Measurements from ENCODE around the gene RUFY4. TPM values are rescaled to one million over a fixed set of nuclear protein-coding genes. Genes with fewer than 3 reads are reported as not detected.

Gene RUFY4
- total RNA-seq, 6 experiments from 2014 or later, result not detected

- DNase-seq, result no peak
- no peak for TF ChIP-seq CTCF (IDR thresholded peaks at IDR 0.05)
- no peaks in the 10 kb centered on the region for H3K4me1 Mint-ChIP-seq (ENCODE audit: low read depth)
- no peak overlapping the region for H3K27ac Mint-ChIP-seq
- no peak overlapping the region for H3K4me3 Mint-ChIP-seq
- H3K9me3 Mint-ChIP-seq, result no peaks in the 10 kb centered on the region
- peaks cover 10% of the 10 kb centered on the region for H3K27me3 Mint-ChIP-seq (ENCODE audit: insufficient read depth)
- no peaks in the 10 kb centered on the region for H3K36me3 Mint-ChIP-seq (ENCODE audit: low read depth)
These were observed 42.8 kb upstream of the RUFY4 start for GRCh38 chr2:218026244-218026643.

GRCh38 chr2:218026676-218027425 is 42.2 kb upstream of the RUFY4 start:
- Mint-ChIP-seq H3K4me1 (ENCODE audit: low read depth) (no peaks in the 10 kb centered on the region), H3K9me3 (no peaks in the 10 kb centered on the region), H3K36me3 (ENCODE audit: low read depth) (no peaks in the 10 kb centered on the region), H3K27me3 (ENCODE audit: insufficient read depth) (peaks cover 10% of the 10 kb centered on the region), H3K27ac (no peak overlapping the region), H3K4me3 (no peak overlapping the region)
- DNase-seq, result no peak
- TF ChIP-seq CTCF (IDR thresholded peaks at IDR 0.05), result no peak

GRCh38 chr2:218027426-218028188 is 41.4 kb upstream of the RUFY4 start:
- no peak for DNase-seq
- H3K9me3 Mint-ChIP-seq, result no peaks in the 10 kb centered on the region
- H3K27ac Mint-ChIP-seq, result no peak overlapping the region
- peaks cover 10% of the 10 kb centered on the region for H3K27me3 Mint-ChIP-seq (ENCODE audit: insufficient read depth)
- no peaks in the 10 kb centered on the region for H3K4me1 Mint-ChIP-seq (ENCODE audit: low read depth)
- H3K4me3 Mint-ChIP-seq, result no peak overlapping the region
- no peak for TF ChIP-seq CTCF (IDR thresholded peaks at IDR 0.05)
- H3K36me3 Mint-ChIP-seq (ENCODE audit: low read depth), result no peaks in the 10 kb centered on the region

- Mint-ChIP-seq H3K36me3 (ENCODE audit: low read depth) (no peaks in the 10 kb centered on the region), H3K4me1 (ENCODE audit: low read depth) (no peaks in the 10 kb centered on the region), H3K27ac (no peak overlapping the region), H3K9me3 (no peaks in the 10 kb centered on the region), H3K27me3 (ENCODE audit: insufficient read depth) (peaks cover 10% of the 10 kb centered on the region), H3K4me3 (no peak overlapping the region)
- TF ChIP-seq CTCF (IDR thresholded peaks at IDR 0.05), result no peak
- DNase-seq, result no peak
These were observed 40.9 kb upstream of the RUFY4 start for GRCh38 chr2:218028189-218028495.

GRCh38 chr2:218028562-218029348 is 40.3 kb upstream of the RUFY4 start:
- H3K9me3 Mint-ChIP-seq, result no peaks in the 10 kb centered on the region
- peaks cover 6% of the 10 kb centered on the region for H3K27me3 Mint-ChIP-seq (ENCODE audit: insufficient read depth)
- H3K4me3 Mint-ChIP-seq, result no peak overlapping the region
- H3K36me3 Mint-ChIP-seq (ENCODE audit: low read depth), result no peaks in the 10 kb centered on the region
- TF ChIP-seq CTCF (IDR thresholded peaks at IDR 0.05), result no peak
- no peak overlapping the region for H3K27ac Mint-ChIP-seq
- no peaks in the 10 kb centered on the region for H3K4me1 Mint-ChIP-seq (ENCODE audit: low read depth)
- no peak for DNase-seq

Measured in HFFc6 (cell line).